Measurements from ENCODE around the gene YKT6.
"Not testable (repeated sequence)": the region's sequence is repeated elsewhere in the genome, so short reads cannot be mapped to it uniquely, and the experiment has no call there.

Gene YKT6

GRCh38 chr7:44172352-44172751 lies 28.4 kb upstream of the YKT6 start:
- no peak for DNase-seq (ENCODE audit: low read depth)

GRCh38 chr7:44172803-44173424 lies 27.9 kb upstream of the YKT6 start:
- DNase-seq (ENCODE audit: low read depth): no peak

GRCh38 chr7:44173911-44174693 lies 26.7 kb upstream of the YKT6 start:
- DNase-seq (ENCODE audit: low read depth): no peak

- not testable (repeated sequence) for DNase-seq (ENCODE audit: low read depth)
Measured at GRCh38 chr7:44174694-44174948, 26.2 kb upstream of the YKT6 start.

- DNase-seq (ENCODE audit: low read depth): no peak
Measured at GRCh38 chr7:44175730-44176129, 25.0 kb upstream of the YKT6 start.

GRCh38 chr7:44176486-44176885 lies 24.3 kb upstream of the YKT6 start:
- DNase-seq (ENCODE audit: low read depth): no peak

GRCh38 chr7:44177570-44178131 lies 23.1 kb upstream of the YKT6 start:
- DNase-seq (ENCODE audit: low read depth): no peak

- no peak for DNase-seq (ENCODE audit: low read depth)
Measured at GRCh38 chr7:44180631-44181030, 20.1 kb upstream of the YKT6 start.

GRCh38 chr7:44182827-44183226 lies 18.0 kb upstream of the YKT6 start:
- DNase-seq (ENCODE audit: low read depth): no peak

- DNase-seq (ENCODE audit: low read depth): no peak
Measured at GRCh38 chr7:44183386-44183785, 17.4 kb upstream of the YKT6 start.

GRCh38 chr7:44184206-44184872 lies 16.4 kb upstream of the YKT6 start:
- no peak for DNase-seq (ENCODE audit: low read depth)

GRCh38 chr7:44184873-44185446 lies 15.8 kb upstream of the YKT6 start:
- DNase-seq (ENCODE audit: low read depth): no peak

- no peak for DNase-seq (ENCODE audit: low read depth)
Measured at GRCh38 chr7:44185729-44186128, 15.0 kb upstream of the YKT6 start.

- DNase-seq (ENCODE audit: low read depth): no peak
Measured at GRCh38 chr7:44186736-44187135, 14.0 kb upstream of the YKT6 start.

- DNase-seq (ENCODE audit: low read depth): no peak
Measured at GRCh38 chr7:44187636-44188416, 13.0 kb upstream of the YKT6 start.

GRCh38 chr7:44188480-44189225 lies 12.1 kb upstream of the YKT6 start:
- no peak for DNase-seq (ENCODE audit: low read depth)

GRCh38 chr7:44189286-44189992 lies 11.3 kb upstream of the YKT6 start, which contains the start of gene GCK:
TSS of gene GCK (minus strand) at chr7:44189439. CDS start at chr7:44188953, 486 bp downstream.
- no peak for DNase-seq (ENCODE audit: low read depth)

GRCh38 chr7:44189993-44190872 lies 10.5 kb upstream of the YKT6 start:
- no peak for DNase-seq (ENCODE audit: low read depth)

GRCh38 chr7:44191171-44191570 lies 9.6 kb upstream of the YKT6 start:
- DNase-seq (ENCODE audit: low read depth): no peak

Data from CMK (cell line).